ENCODE results near the gene URI1.

URI1 gene

GRCh38 chr19:30028118-30028991 lies 86.3 kb downstream of the URI1 start:
- H3K36me3 ChIP-seq (ENCODE audit: insufficient read depth, low read length) = peaks cover 41% of the 10 kb centered on the region
- no peak overlapping the region for H3K4me3 ChIP-seq (ENCODE audit: low read depth, low read length, poor library complexity, severe bottlenecking)
- no peaks in the 10 kb centered on the region for H3K9me3 ChIP-seq (ENCODE audit: low read length)
- H3K4me1 ChIP-seq (ENCODE audit: insufficient read depth, low read length, severe bottlenecking) = no peaks in the 10 kb centered on the region
- H3K79me2 ChIP-seq (ENCODE audit: insufficient read depth, low read length) = no peaks in the 10 kb centered on the region
- no peaks in the 10 kb centered on the region for H3K9me2 ChIP-seq (ENCODE audit: low read depth, low read length)
- H3K27ac ChIP-seq (ENCODE audit: low read depth, low read length, poor library complexity, severe bottlenecking) = no peak overlapping the region
- H3K27me3 ChIP-seq (ENCODE audit: insufficient read depth, low read length) = no peaks in the 10 kb centered on the region
- no peak overlapping the region for H3K9ac ChIP-seq (ENCODE audit: low read length)
- no peaks in the 10 kb centered on the region for H3F3A ChIP-seq (ENCODE audit: insufficient read depth, low read length)
- H3K4me2 ChIP-seq (ENCODE audit: low read length) = no peak overlapping the region
- no peaks in the 10 kb centered on the region for H4K20me1 ChIP-seq (ENCODE audit: insufficient read depth, low read length)
- no peak overlapping the region for H2AFZ ChIP-seq (ENCODE audit: low read length)
- TF ChIP-seq EZH2 (IDR thresholded peaks at IDR 0.05; ENCODE audit: borderline replicate concordance, low read length) (no peak), CTCF (IDR thresholded peaks at IDR 0.05; ENCODE audit: low read length) (no peak)

GRCh38 chr19:30028992-30029343 lies 86.9 kb downstream of the URI1 start:
- H3K27me3 ChIP-seq (ENCODE audit: insufficient read depth, low read length) = no peaks in the 10 kb centered on the region
- H3F3A ChIP-seq (ENCODE audit: insufficient read depth, low read length) = no peaks in the 10 kb centered on the region
- H3K9ac ChIP-seq (ENCODE audit: low read length) = no peak overlapping the region
- no peak overlapping the region for H3K4me2 ChIP-seq (ENCODE audit: low read length)
- no peak for TF ChIP-seq CTCF (IDR thresholded peaks at IDR 0.05; ENCODE audit: low read length)
- TF ChIP-seq EZH2 (IDR thresholded peaks at IDR 0.05; ENCODE audit: borderline replicate concordance, low read length) = no peak
- no peak overlapping the region for H2AFZ ChIP-seq (ENCODE audit: low read length)
- no peaks in the 10 kb centered on the region for H4K20me1 ChIP-seq (ENCODE audit: insufficient read depth, low read length)
- no peaks in the 10 kb centered on the region for H3K4me1 ChIP-seq (ENCODE audit: insufficient read depth, low read length, severe bottlenecking)
- H3K4me3 ChIP-seq (ENCODE audit: low read depth, low read length, poor library complexity, severe bottlenecking) = no peak overlapping the region
- no peaks in the 10 kb centered on the region for H3K79me2 ChIP-seq (ENCODE audit: insufficient read depth, low read length)
- peaks cover 47% of the 10 kb centered on the region for H3K36me3 ChIP-seq (ENCODE audit: insufficient read depth, low read length)
- no peaks in the 10 kb centered on the region for H3K9me2 ChIP-seq (ENCODE audit: low read depth, low read length)
- no peak overlapping the region for H3K27ac ChIP-seq (ENCODE audit: low read depth, low read length, poor library complexity, severe bottlenecking)
- no peaks in the 10 kb centered on the region for H3K9me3 ChIP-seq (ENCODE audit: low read length)

GRCh38 chr19:30029721-30030510 lies 87.9 kb downstream of the URI1 start:
- Histone ChIP-seq H3K9me3 (ENCODE audit: low read length) (no peaks in the 10 kb centered on the region), H4K20me1 (ENCODE audit: insufficient read depth, low read length) (no peaks in the 10 kb centered on the region), H3K4me2 (ENCODE audit: low read length) (no peak overlapping the region), H3K4me1 (ENCODE audit: insufficient read depth, low read length, severe bottlenecking) (no peaks in the 10 kb centered on the region), H3K36me3 (ENCODE audit: insufficient read depth, low read length) (peaks cover 56% of the 10 kb centered on the region), H3K79me2 (ENCODE audit: insufficient read depth, low read length) (no peaks in the 10 kb centered on the region), H2AFZ (ENCODE audit: low read length) (no peak overlapping the region), H3K27ac (ENCODE audit: low read depth, low read length, poor library complexity, severe bottlenecking) (no peak overlapping the region), H3F3A (ENCODE audit: insufficient read depth, low read length) (no peaks in the 10 kb centered on the region), H3K9ac (ENCODE audit: low read length) (no peak overlapping the region), H3K9me2 (ENCODE audit: low read depth, low read length) (no peaks in the 10 kb centered on the region), H3K4me3 (ENCODE audit: low read depth, low read length, poor library complexity, severe bottlenecking) (no peak overlapping the region), H3K27me3 (ENCODE audit: insufficient read depth, low read length) (no peaks in the 10 kb centered on the region)
- no peak for TF ChIP-seq EZH2 (IDR thresholded peaks at IDR 0.05; ENCODE audit: borderline replicate concordance, low read length)
- no peak for TF ChIP-seq CTCF (IDR thresholded peaks at IDR 0.05; ENCODE audit: low read length)
